ENCODE data around the gene CYBB.

Gene CYBB

DNA sequence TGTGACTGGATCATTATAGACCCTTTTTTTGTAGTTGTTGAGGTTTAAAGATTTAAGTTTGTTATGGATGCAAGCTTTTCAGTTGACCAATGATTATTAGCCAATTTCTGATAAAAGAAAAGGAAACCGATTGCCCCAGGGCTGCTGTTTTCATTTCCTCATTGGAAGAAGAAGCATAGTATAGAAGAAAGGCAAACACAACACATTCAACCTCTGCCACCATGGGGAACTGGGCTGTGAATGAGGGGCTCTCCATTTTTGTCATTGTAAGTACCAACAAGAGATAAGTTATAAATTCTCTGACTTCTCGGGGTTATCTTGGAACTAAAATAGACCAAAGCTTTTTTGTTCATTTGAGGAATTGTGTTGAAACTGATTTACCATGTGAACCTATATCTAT lies at the start of gene CYBB:
TSS of gene CYBB (plus strand) at position 203 of the 400 bp plus-strand sequence. CDS start at position 222, 19 bp downstream.
- no peaks in the 10 kb centered on the region for H3K36me3 ChIP-seq (replicated peaks)
- H3K4me1 ChIP-seq, result no peaks in the 10 kb centered on the region
- H3K27me3 ChIP-seq (ENCODE audit: low read depth), result no peaks in the 10 kb centered on the region
- no peak within 1 kb of the TSS for H3K4me3 ChIP-seq
- in situ Hi-C loops (cut with MboI; ENCODE audit: low sequenced_read_pairs), result no loop called here
- no peaks in the 10 kb centered on the region for H3K9me3 ChIP-seq
- no peak for DNase-seq (ENCODE audit: low spot score in 2 of 2)

DNA sequence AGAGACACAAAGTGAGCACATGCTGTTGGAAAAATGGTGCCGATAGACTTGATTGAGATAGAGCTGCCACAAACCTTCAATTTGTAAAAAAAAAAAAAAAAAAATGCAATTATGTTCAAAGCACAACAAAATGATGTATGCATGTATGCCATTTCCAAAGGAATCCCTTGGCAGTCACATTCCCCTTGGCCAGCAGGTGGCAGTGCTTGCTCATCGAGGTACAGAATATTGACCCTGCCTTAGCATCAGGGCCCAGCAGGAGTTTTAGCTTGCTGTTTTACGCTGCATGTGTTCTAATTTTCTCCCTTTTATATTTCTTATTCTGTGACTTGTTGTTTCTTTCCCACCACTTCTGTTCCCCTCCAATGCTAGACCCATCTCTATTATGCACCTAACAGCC lies 34.5 kb upstream of the CYBB start:
- no peak overlapping the region for H3K4me3 ChIP-seq
- DNase-seq (ENCODE audit: low spot score in 2 of 2), result peak; percentile 59 to 88
- H3K9me3 ChIP-seq, result no peaks in the 10 kb centered on the region
- no peaks in the 10 kb centered on the region for H3K27me3 ChIP-seq (ENCODE audit: low read depth)
- no peaks in the 10 kb centered on the region for H3K4me1 ChIP-seq
- H3K36me3 ChIP-seq (replicated peaks), result no peaks in the 10 kb centered on the region
- in situ Hi-C loops (cut with MboI; ENCODE audit: low sequenced_read_pairs), result no loop called here

DNA sequence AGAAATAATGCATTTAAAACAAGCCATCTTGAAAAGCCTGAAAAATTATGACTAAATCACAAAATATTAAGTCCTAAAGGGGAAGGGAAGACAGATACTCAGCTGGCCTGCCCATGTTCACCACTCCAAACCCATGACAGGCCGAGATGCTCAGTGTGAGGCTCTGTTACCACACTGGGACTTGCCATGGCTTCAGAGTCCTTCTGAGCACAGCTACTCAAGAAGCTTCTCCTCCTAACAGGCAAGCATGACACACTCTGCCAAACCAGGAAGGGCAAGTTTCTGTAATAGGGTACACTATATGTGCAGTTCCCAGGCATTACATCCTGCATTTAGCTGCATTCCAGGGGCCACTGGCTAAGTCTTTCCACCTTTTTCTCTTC lies 34.0 kb upstream of the CYBB start:
- H3K9me3 ChIP-seq, result no peaks in the 10 kb centered on the region
- no peaks in the 10 kb centered on the region for H3K27me3 ChIP-seq (ENCODE audit: low read depth)
- no peak for DNase-seq (ENCODE audit: low spot score in 2 of 2)
- in situ Hi-C loops (cut with MboI; ENCODE audit: low sequenced_read_pairs), result no loop called here
- no peaks in the 10 kb centered on the region for H3K4me1 ChIP-seq
- no peaks in the 10 kb centered on the region for H3K36me3 ChIP-seq (replicated peaks)
- H3K4me3 ChIP-seq, result no peak overlapping the region

DNA sequence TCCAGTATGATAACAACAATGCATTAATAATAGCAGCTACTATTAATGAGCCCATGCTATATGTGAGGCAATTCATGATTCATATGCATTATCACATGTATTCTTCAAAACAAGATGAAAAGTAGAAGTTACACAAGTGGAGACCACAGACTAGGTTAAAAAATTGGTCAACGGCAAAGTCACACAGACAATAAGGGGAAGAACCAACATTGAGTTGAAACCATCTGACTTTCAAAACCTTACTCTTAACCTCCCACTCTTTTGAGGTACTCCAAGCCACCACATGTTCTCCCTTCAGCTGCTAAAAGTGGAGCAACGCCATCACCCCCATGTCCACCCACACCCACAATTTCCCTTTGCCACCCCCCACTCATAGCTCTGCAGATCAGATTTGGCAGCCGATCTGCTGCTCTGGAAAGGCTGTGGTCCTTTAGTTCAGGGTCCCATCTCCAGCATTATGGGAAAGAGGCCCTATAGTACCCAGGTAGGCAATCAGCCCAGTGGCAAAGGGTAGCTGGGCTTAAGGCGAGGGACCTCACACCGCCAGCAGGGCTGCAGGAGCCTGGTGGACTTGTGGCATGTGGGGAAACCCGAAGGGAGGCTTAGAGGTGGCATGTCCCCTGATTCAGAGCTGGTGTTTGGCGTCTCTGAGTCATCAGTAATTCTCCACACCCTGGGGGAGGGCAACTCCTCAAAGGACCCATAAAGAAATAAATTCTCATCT lies 33.5 kb upstream of the CYBB start:
- Histone ChIP-seq H3K9me3 (no peaks in the 10 kb centered on the region), H3K27me3 (ENCODE audit: low read depth) (no peaks in the 10 kb centered on the region), H3K4me3 (no peak overlapping the region), H3K4me1 (no peaks in the 10 kb centered on the region), H3K36me3 (replicated peaks) (no peaks in the 10 kb centered on the region)
- in situ Hi-C loops (cut with MboI; ENCODE audit: low sequenced_read_pairs), result no loop called here
- DNase-seq (ENCODE audit: low spot score in 2 of 2), result no peak

DNA sequence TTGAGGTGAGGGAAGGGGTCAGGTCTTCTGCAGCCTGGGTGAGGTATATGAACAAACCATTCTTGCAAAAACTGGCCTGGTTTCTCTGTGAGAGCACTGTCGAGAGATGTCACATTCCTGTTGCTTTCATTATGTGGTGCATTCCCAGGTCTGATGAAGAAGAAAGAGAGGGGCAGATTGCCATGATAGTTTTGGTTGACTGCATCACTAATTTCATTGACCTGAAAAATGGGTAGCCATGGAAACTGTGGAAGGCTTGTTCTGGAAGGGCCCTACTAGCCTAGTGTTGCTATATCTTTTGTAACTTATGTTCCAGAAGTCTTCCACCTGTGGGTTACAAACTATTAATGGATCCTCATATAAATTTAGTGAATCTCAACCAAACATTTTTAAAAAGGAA lies 32.9 kb upstream of the CYBB start:
- no peak for DNase-seq (ENCODE audit: low spot score in 2 of 2)
- Histone ChIP-seq H3K27me3 (ENCODE audit: low read depth) (no peaks in the 10 kb centered on the region), H3K9me3 (no peaks in the 10 kb centered on the region), H3K4me1 (no peaks in the 10 kb centered on the region), H3K36me3 (replicated peaks) (no peaks in the 10 kb centered on the region), H3K4me3 (no peak overlapping the region)
- in situ Hi-C loops (cut with MboI; ENCODE audit: low sequenced_read_pairs), result no loop called here

DNA sequence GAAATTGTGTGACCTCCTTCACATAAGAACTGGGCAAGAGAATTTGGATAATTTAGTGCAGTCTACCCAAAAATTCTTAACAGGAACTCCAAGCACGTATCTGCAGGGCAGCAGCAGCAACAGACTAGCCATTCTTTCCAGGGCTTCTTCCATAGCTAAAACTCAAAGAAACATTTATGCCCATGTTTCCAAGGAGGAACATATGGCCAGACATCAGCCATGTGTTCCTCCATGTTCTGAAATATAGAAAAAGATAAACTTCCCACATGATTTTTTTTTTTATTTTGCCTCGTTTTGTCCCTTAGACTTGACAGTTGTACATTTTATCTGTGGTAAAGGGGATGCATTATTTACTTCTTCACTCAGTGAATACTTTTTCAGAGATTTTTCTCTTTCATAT lies 27.6 kb upstream of the CYBB start:
- Histone ChIP-seq H3K27me3 (ENCODE audit: low read depth) (no peaks in the 10 kb centered on the region), H3K9me3 (no peaks in the 10 kb centered on the region), H3K36me3 (replicated peaks) (no peaks in the 10 kb centered on the region), H3K4me1 (no peaks in the 10 kb centered on the region), H3K4me3 (no peak overlapping the region)
- no peak for DNase-seq (ENCODE audit: low spot score in 2 of 2)
- in situ Hi-C loops (cut with MboI; ENCODE audit: low sequenced_read_pairs), result loop anchor here (10.0 kb wide), 1 partner anchor 423 kb away; no protein-coding TSS in a partner anchor

DNA sequence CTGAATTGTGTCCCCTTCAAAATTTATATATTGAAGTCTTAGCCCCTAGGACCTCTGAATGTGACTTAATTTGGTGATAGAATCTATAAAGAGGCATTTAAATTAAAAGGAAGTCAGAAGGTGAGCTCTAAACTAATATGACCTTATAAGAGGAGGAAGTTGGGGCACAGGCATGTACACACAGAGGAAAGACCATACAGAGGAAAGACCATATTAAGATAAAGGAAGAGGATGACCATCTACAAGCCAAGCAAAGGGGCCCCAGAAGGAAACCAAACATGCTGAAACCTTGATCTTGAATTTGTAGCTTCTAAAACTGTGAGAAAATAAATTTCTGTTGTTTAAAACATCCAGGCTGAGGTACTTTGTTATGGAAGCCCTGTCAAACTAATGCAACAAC lies 26.9 kb upstream of the CYBB start:
- Histone ChIP-seq H3K4me3 (no peak overlapping the region), H3K27me3 (ENCODE audit: low read depth) (no peaks in the 10 kb centered on the region), H3K4me1 (no peaks in the 10 kb centered on the region), H3K9me3 (no peaks in the 10 kb centered on the region), H3K36me3 (replicated peaks) (no peaks in the 10 kb centered on the region)
- in situ Hi-C loops (cut with MboI; ENCODE audit: low sequenced_read_pairs), result loop anchor here (10.0 kb wide), 1 partner anchor 422 kb away; no protein-coding TSS in a partner anchor
- DNase-seq (ENCODE audit: low spot score in 2 of 2), result no peak

DNA sequence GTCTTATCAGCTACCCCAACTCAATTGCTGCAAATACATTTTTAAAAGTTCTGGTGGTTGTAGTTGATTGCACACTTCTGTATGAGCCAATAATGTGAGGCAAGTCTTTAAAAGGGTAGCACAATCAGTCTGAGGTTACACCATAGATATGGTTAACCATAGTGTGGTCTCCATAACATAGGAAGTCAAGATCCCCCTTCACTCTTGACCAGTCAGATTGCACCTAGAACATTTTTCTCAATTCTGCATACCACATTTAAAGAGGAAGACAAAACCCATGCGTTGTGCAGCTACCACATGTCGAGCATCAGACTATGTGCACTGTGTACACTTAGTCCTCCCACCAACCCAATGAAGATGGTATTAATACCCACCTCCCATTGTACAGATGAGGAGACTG lies 26.5 kb upstream of the CYBB start:
- Histone ChIP-seq H3K27me3 (ENCODE audit: low read depth) (no peaks in the 10 kb centered on the region), H3K9me3 (no peaks in the 10 kb centered on the region), H3K36me3 (replicated peaks) (no peaks in the 10 kb centered on the region), H3K4me3 (no peak overlapping the region), H3K4me1 (no peaks in the 10 kb centered on the region)
- in situ Hi-C loops (cut with MboI; ENCODE audit: low sequenced_read_pairs), result loop anchor here (10.0 kb wide), 1 partner anchor 421 kb away; no protein-coding TSS in a partner anchor
- DNase-seq (ENCODE audit: low spot score in 2 of 2), result no peak

DNA sequence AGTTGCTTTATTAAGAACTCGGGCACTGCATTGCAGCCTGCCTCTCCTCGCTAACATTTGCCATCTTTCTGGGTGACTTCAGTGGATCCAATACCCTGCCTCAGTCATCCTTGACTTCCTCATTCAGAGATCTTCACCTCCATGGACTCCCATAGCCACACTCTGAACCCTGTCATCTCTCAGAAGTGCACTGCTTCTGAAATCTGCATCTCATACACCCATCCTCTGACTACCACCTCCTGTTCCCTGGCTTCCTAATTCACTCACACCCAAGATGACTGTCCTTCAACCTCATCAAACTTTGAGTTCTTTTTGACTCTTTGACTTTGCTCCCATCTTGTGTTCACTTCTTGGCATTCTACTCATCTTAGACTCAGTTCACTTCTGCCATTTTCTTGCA lies 25.3 kb upstream of the CYBB start:
- Histone ChIP-seq H3K36me3 (replicated peaks) (no peaks in the 10 kb centered on the region), H3K4me1 (no peaks in the 10 kb centered on the region), H3K27me3 (ENCODE audit: low read depth) (no peaks in the 10 kb centered on the region), H3K4me3 (no peak overlapping the region), H3K9me3 (no peaks in the 10 kb centered on the region)
- in situ Hi-C loops (cut with MboI; ENCODE audit: low sequenced_read_pairs), result loop anchor here (10.0 kb wide), 1 partner anchor 420 kb away; no protein-coding TSS in a partner anchor
- no peak for DNase-seq (ENCODE audit: low spot score in 2 of 2)

DNA sequence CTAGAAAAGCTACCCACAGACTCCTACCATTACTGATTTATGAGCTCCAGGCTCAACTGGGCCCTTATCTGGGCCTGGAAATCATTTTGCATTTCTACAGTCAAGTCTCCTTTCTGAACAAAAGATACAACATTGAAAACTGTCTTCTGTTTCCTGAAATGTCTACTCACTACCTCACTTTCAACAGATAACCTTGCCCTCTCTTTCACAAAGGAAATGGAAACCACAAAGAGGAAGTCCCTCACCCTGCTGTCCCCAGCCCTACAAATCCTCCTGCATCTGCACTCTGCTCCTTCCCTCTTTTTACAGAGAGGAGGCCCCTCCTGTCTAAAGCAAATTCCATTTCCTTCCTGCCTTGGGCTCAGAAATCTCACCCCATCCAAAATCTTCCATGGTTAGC lies 24.8 kb upstream of the CYBB start:
- H3K9me3 ChIP-seq, result no peaks in the 10 kb centered on the region
- H3K4me1 ChIP-seq, result no peaks in the 10 kb centered on the region
- H3K4me3 ChIP-seq, result no peak overlapping the region
- H3K27me3 ChIP-seq (ENCODE audit: low read depth), result no peaks in the 10 kb centered on the region
- no peak for DNase-seq (ENCODE audit: low spot score in 2 of 2)
- H3K36me3 ChIP-seq (replicated peaks), result no peaks in the 10 kb centered on the region
- in situ Hi-C loops (cut with MboI; ENCODE audit: low sequenced_read_pairs), result loop anchor here (10.0 kb wide), 1 partner anchor 420 kb away; no protein-coding TSS in a partner anchor

DNA sequence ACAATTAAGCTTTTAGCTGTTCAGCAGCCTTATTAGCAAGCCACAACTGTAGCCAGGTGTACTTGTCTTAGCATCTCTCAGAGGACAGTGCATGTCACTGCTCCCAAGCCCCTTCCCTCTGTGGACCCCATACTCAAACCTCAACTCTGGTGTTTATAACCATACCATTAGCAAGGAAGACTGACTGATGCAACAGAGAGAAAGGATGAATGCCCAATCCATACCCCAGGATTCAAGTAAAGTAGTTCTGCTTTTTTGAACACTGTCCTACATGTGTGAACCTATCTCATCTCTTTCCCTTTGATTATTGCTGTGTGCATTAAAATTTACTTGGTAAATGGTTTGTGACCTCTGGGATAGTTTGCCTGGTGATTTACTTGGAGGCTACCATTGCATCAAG lies 22.8 kb upstream of the CYBB start:
- in situ Hi-C loops (cut with MboI; ENCODE audit: low sequenced_read_pairs), result loop anchor here (10.0 kb wide), 1 partner anchor 418 kb away; no protein-coding TSS in a partner anchor
- Histone ChIP-seq H3K4me3 (no peak overlapping the region), H3K4me1 (no peaks in the 10 kb centered on the region), H3K27me3 (ENCODE audit: low read depth) (no peaks in the 10 kb centered on the region), H3K36me3 (replicated peaks) (no peaks in the 10 kb centered on the region), H3K9me3 (no peaks in the 10 kb centered on the region)
- DNase-seq (ENCODE audit: low spot score in 2 of 2), result no peak

DNA sequence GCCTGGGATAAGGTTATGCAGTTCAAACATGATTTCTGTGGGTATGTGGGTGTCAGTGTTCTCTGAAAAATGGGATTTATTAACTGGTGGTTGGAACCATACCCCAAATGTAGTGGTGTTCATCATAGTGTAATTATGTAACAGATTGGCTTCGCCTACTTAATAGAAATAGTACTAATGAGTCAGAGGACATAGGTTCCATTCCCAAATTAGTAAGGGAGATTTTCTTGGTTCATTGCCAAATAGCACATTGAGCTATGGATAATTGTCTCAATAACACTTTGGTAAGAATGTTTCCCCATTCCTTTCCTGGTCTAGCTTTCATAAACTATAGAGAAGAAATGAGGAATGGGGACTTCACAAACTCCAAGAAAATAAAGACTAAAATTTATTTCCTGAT lies 20.5 kb upstream of the CYBB start:
- in situ Hi-C loops (cut with MboI; ENCODE audit: low sequenced_read_pairs), result loop anchor here (10.0 kb wide), 1 partner anchor 415 kb away; no protein-coding TSS in a partner anchor
- Histone ChIP-seq H3K4me3 (no peak overlapping the region), H3K4me1 (no peaks in the 10 kb centered on the region), H3K9me3 (no peaks in the 10 kb centered on the region), H3K36me3 (replicated peaks) (no peaks in the 10 kb centered on the region), H3K27me3 (ENCODE audit: low read depth) (no peaks in the 10 kb centered on the region)
- DNase-seq (ENCODE audit: low spot score in 2 of 2), result no peak

DNA sequence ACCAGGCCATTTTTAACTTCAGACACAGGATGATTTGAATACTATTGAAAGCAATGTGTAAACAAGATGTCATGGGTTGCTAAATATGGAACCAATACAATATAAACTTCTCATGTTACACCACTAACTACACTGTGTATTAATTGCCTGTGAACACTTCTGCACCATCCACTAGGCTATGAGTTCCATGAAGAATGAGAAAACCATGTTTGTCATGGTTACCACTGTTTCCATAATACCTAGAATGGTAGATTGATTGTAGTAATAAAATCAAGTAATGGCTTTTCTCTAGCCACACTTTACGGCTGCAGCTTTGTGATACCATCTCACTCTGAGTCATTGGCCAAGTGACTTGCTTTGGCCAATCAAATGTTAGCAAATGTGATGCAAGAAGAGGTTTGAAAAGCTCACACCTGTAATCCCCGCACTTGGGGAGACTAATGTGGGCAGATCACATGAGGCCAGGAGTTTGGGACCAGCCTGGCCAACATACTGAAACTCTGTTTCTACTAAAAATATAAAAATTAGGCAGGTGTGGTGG lies 19.9 kb upstream of the CYBB start:
- Histone ChIP-seq H3K4me3 (no peak overlapping the region), H3K9me3 (no peaks in the 10 kb centered on the region), H3K36me3 (replicated peaks) (no peaks in the 10 kb centered on the region), H3K27me3 (ENCODE audit: low read depth) (no peaks in the 10 kb centered on the region), H3K4me1 (no peaks in the 10 kb centered on the region)
- in situ Hi-C loops (cut with MboI; ENCODE audit: low sequenced_read_pairs), result loop anchor here (10.0 kb wide), 1 partner anchor 415 kb away; no protein-coding TSS in a partner anchor
- no peak for DNase-seq (ENCODE audit: low spot score in 2 of 2)

DNA sequence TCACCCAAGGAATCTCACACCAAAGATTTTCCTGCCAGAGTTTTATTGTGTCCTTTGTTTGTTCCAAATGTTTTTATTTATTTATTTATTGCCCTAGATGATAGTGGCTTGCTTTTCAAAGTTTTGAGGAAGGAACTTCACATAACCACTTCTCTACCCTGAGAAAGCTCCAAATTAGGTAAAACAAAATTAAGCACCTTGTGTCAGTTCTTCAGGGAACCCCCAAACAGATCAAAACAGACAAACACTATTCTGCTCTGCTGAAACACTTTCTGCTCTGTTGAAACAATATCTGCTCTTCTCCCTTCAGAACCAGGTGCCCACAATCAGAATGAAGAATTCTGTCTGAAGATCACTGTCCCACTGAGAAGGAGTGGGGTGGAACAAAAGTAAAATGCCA lies 16.5 kb upstream of the CYBB start:
- in situ Hi-C loops (cut with MboI; ENCODE audit: low sequenced_read_pairs), result no loop called here
- Histone ChIP-seq H3K4me1 (no peaks in the 10 kb centered on the region), H3K9me3 (no peaks in the 10 kb centered on the region), H3K4me3 (no peak overlapping the region), H3K36me3 (replicated peaks) (no peaks in the 10 kb centered on the region), H3K27me3 (ENCODE audit: low read depth) (no peaks in the 10 kb centered on the region)
- DNase-seq (ENCODE audit: low spot score in 2 of 2), result no peak

Measured in HAP-1 (cell line).